ENCODE data around the gene FAM131B. TPM values are rescaled to one million over a fixed set of nuclear protein-coding genes. Genes with fewer than 3 reads are reported as not detected.

Gene FAM131B
- total RNA-seq, 1 experiment from 2014 or later: 25.3 TPM

- TF ChIP-seq TCF7 (CRISPR knock-in tag; IDR thresholded peaks at IDR 0.05; ENCODE audit: low read depth) (no peak), TEAD1 (CRISPR knock-in tag; IDR thresholded peaks at IDR 0.05) (no peak), JAZF1 (CRISPR knock-in tag; IDR thresholded peaks at IDR 0.05) (no peak)
Measured at GRCh38 chr7:143380260-143380645, 17.7 kb upstream of the FAM131B start (continued).

GRCh38 chr7:143379611-143380259 lies 17.2 kb upstream of the FAM131B start:
- ATAC-seq (peak; percentile 0; the same call in 1 of the 2 replicates), DNase-seq (ENCODE audit: low spot score) (no peak)
- TF ChIP-seq TEAD4 (CRISPR knock-in tag; IDR thresholded peaks at IDR 0.05) (peak; percentile 33; the same call in 1 of the 2 replicates), JUN (CRISPR knock-in tag; IDR thresholded peaks at IDR 0.05) (0 out of 2 replicates have a peak, but pooled peaks have one; percentile 6)
- TF ChIP-seq, protein P1, sequence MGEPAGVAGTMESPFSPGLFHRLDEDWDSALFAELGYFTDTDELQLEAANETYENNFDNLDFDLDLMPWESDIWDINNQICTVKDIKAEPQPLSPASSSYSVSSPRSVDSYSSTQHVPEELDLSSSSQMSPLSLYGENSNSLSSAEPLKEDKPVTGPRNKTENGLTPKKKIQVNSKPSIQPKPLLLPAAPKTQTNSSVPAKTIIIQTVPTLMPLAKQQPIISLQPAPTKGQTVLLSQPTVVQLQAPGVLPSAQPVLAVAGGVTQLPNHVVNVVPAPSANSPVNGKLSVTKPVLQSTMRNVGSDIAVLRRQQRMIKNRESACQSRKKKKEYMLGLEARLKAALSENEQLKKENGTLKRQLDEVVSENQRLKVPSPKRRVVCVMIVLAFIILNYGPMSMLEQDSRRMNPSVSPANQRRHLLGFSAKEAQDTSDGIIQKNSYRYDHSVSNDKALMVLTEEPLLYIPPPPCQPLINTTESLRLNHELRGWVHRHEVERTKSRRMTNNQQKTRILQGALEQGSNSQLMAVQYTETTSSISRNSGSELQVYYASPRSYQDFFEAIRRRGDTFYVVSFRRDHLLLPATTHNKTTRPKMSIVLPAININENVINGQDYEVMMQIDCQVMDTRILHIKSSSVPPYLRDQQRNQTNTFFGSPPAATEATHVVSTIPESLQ (CRISPR knock-in tag; IDR thresholded peaks at IDR 0.05): no peak
- Mint-ChIP-seq H3K4me1 (peaks cover 39% of the 10 kb centered on the region), H3K27me3 (ENCODE audit: low read depth) (no peaks in the 10 kb centered on the region), H3K27ac (peak overlapping the region; percentile 39), H3K4me3 (peak overlapping the region; percentile 76), H3K9me3 (no peaks in the 10 kb centered on the region), H3K36me3 (peaks cover 5% of the 10 kb centered on the region)
- CTCF ChIA-PET: interaction anchor here (0.7 to 2.3 kb wide), 39 partner anchors 8 to 1662 kb away, joined by 3 to 68 read pairs (median 4); partner anchors contain the start of genes CLCN1, EPHA1, FAM131B and GSTK1
- POLR2A ChIA-PET: interaction anchor here (0.7 to 2.0 kb wide), 7 partner anchors 8 to 28 kb away, joined by 3 to 16 read pairs (median 3); partner anchors contain the start of gene FAM131B

DNA sequence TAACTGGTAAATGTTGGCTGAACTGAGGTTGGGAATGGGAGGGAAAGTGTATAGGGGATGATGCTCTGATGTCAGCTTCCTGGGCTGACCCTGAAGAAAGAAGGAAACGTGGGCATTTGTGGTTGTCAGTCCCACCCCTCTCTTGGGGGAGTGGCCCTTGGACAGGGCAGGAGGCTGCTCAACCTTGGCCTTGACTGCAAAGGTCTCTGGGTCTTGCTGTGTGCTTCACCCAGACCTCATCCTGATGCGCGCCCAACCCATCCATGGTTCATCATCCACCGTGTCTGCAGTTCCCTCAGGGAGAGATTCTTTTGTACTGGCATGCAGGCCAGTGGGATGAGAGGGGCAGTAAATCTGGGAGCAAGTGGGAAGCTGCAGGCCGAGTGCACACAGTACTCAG lies 13.9 kb upstream of the FAM131B start:
- ATAC-seq (no peak), DNase-seq (ENCODE audit: low spot score) (no peak)
- no peak for TF ChIP-seq ZNF219 (CRISPR knock-in tag; IDR thresholded peaks at IDR 0.05; ENCODE audit: borderline replicate concordance)
- TF ChIP-seq, protein P2, sequence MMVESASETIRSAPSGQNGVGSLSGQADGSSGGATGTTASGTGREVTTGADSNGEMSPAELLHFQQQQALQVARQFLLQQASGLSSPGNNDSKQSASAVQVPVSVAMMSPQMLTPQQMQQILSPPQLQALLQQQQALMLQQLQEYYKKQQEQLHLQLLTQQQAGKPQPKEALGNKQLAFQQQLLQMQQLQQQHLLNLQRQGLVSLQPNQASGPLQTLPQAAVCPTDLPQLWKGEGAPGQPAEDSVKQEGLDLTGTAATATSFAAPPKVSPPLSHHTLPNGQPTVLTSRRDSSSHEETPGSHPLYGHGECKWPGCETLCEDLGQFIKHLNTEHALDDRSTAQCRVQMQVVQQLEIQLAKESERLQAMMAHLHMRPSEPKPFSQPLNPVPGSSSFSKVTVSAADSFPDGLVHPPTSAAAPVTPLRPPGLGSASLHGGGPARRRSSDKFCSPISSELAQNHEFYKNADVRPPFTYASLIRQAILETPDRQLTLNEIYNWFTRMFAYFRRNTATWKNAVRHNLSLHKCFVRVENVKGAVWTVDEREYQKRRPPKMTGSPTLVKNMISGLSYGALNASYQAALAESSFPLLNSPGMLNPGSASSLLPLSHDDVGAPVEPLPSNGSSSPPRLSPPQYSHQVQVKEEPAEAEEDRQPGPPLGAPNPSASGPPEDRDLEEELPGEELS (CRISPR knock-in tag; IDR thresholded peaks at IDR 0.05): no peak
- TF ChIP-seq, protein P3, sequence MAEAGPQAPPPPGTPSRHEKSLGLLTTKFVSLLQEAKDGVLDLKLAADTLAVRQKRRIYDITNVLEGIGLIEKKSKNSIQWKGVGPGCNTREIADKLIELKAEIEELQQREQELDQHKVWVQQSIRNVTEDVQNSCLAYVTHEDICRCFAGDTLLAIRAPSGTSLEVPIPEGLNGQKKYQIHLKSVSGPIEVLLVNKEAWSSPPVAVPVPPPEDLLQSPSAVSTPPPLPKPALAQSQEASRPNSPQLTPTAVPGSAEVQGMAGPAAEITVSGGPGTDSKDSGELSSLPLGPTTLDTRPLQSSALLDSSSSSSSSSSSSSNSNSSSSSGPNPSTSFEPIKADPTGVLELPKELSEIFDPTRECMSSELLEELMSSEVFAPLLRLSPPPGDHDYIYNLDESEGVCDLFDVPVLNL (CRISPR knock-in tag; IDR thresholded peaks at IDR 0.05; ENCODE audit: borderline replicate concordance, low read depth): no peak
- TF ChIP-seq, protein P4, sequence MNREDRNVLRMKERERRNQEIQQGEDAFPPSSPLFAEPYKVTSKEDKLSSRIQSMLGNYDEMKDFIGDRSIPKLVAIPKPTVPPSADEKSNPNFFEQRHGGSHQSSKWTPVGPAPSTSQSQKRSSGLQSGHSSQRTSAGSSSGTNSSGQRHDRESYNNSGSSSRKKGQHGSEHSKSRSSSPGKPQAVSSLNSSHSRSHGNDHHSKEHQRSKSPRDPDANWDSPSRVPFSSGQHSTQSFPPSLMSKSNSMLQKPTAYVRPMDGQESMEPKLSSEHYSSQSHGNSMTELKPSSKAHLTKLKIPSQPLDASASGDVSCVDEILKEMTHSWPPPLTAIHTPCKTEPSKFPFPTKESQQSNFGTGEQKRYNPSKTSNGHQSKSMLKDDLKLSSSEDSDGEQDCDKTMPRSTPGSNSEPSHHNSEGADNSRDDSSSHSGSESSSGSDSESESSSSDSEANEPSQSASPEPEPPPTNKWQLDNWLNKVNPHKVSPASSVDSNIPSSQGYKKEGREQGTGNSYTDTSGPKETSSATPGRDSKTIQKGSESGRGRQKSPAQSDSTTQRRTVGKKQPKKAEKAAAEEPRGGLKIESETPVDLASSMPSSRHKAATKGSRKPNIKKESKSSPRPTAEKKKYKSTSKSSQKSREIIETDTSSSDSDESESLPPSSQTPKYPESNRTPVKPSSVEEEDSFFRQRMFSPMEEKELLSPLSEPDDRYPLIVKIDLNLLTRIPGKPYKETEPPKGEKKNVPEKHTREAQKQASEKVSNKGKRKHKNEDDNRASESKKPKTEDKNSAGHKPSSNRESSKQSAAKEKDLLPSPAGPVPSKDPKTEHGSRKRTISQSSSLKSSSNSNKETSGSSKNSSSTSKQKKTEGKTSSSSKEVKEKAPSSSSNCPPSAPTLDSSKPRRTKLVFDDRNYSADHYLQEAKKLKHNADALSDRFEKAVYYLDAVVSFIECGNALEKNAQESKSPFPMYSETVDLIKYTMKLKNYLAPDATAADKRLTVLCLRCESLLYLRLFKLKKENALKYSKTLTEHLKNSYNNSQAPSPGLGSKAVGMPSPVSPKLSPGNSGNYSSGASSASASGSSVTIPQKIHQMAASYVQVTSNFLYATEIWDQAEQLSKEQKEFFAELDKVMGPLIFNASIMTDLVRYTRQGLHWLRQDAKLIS (CRISPR knock-in tag; IDR thresholded peaks at IDR 0.05; ENCODE audit: borderline replicate concordance): no peak
- TF ChIP-seq ZBTB43 (CRISPR knock-in tag; IDR thresholded peaks at IDR 0.05): no peak
- no peak for TF ChIP-seq GRHL2 (CRISPR knock-in tag; IDR thresholded peaks at IDR 0.05; ENCODE audit: insufficient replicate concordance, severe bottlenecking)
- TF ChIP-seq, protein P5, sequence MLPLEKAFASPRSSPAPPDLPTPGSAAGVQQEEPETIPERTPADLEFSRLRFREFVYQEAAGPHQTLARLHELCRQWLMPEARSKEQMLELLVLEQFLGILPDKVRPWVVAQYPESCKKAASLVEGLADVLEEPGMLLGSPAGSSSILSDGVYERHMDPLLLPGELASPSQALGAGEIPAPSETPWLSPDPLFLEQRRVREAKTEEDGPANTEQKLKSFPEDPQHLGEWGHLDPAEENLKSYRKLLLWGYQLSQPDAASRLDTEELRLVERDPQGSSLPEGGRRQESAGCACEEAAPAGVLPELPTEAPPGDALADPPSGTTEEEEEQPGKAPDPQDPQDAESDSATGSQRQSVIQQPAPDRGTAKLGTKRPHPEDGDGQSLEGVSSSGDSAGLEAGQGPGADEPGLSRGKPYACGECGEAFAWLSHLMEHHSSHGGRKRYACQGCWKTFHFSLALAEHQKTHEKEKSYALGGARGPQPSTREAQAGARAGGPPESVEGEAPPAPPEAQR (CRISPR knock-in tag; IDR thresholded peaks at IDR 0.05): no peak
- TF ChIP-seq ELF4 (CRISPR knock-in tag; IDR thresholded peaks at IDR 0.05; ENCODE audit: low read depth): no peak
- TF ChIP-seq NR1H2 (CRISPR knock-in tag; IDR thresholded peaks at IDR 0.05): no peak
- no peak for TF ChIP-seq ZNF317 (CRISPR knock-in tag; IDR thresholded peaks at IDR 0.05; ENCODE audit: borderline replicate concordance, low read depth)
- no peak for TF ChIP-seq OVOL2 (CRISPR knock-in tag; IDR thresholded peaks at IDR 0.05; ENCODE audit: borderline replicate concordance)
- ChIA-PET CTCF (interaction anchor here (0.7 to 5.8 kb wide), 3 partner anchors 12 to 32 kb away, joined by 3 to 27 read pairs (median 4); partner anchors contain the start of gene EPHA1), POLR2A (no interaction called here)
- no peaks in the 10 kb centered on the region for H3K27me3 Mint-ChIP-seq (ENCODE audit: low read depth)
- peaks cover 56% of the 10 kb centered on the region for H3K4me1 Mint-ChIP-seq
- no peak overlapping the region for H3K4me3 Mint-ChIP-seq
- no peaks in the 10 kb centered on the region for H3K9me3 Mint-ChIP-seq
- H3K36me3 Mint-ChIP-seq: no peaks in the 10 kb centered on the region
- no peak overlapping the region for H3K27ac Mint-ChIP-seq
